Cardiac muscle cell (in vitro differentiated cells and primary cell): ENCODE data around the gene MAPK13. TPM values are rescaled to one million over a fixed set of nuclear protein-coding genes. Genes with fewer than 3 reads are reported as not detected.

ENCODE experiments used
- DNase-seq, 2 donors: peaks; one replicate each; pipeline versions ENCODE4 v3.0.0 to v3.0.0-alpha.2; 2010 to 2017; ENCODE audit warnings: low read depth in 1 of 2, low spot score in 1 of 2
- H3K27ac ChIP-seq: fragments of 200-600 bp; sonication (generic); 2 replicates; pipeline ENCODE4 v1.5.1; 2016
- H3K27me3 ChIP-seq: fragments of 200-600 bp; sonication (generic); 2 replicates; pipeline ENCODE4 v1.6.0; 2016; ENCODE audit warnings: control low read depth
- H3K36me3 ChIP-seq: fragments of 200-600 bp; sonication (generic); 2 replicates; pipeline ENCODE4 v1.5.1; 2016; ENCODE audit warnings: control low read depth
- H3K4me1 ChIP-seq: fragments of 200-600 bp; sonication (generic); 2 replicates; pipeline ENCODE4 v1.8.1; 2017; ENCODE audit warnings: low read depth, mild to moderate bottlenecking, mixed run types
- H3K4me3 ChIP-seq: fragments of 200-600 bp; sonication (generic); 2 replicates; pipeline ENCODE4 v1.5.1; 2016; ENCODE audit warnings: mild to moderate bottlenecking
- H3K9me3 ChIP-seq: fragments of 200-600 bp; sonication (generic); 2 replicates; pipeline ENCODE4 v1.5.1; 2017; ENCODE audit warnings: low read depth, mild to moderate bottlenecking, control low read depth
- polyA plus RNA-seq: library from polyadenylated mRNA; unstranded; fragments of >200 nt; fragmentation: Nextera tagmentation; extraction: Ambion mirVana; gene quantifications from 2 replicates; pipeline ENCODE4 v1.2.1, GENCODE V29; 2016
- total RNA-seq: library from RNA; depleted of rRNA; stranded (reverse); fragments of >200 nt; gene quantifications from 2 replicates; pipeline ENCODE4 v1.2.3, GENCODE V29; 2016
- TF ChIP-seq, protein P1 (sequence below): IDR thresholded peaks from 2 replicates; pipeline ENCODE4 v1.5.1; 2012; ENCODE audit warnings: low read depth, mild to moderate bottlenecking, low read length

The MAPK13 gene
- total and polyA plus RNA-seq, 2 experiments from 2014 or later = 1.1 to 2.3 TPM

DNA sequence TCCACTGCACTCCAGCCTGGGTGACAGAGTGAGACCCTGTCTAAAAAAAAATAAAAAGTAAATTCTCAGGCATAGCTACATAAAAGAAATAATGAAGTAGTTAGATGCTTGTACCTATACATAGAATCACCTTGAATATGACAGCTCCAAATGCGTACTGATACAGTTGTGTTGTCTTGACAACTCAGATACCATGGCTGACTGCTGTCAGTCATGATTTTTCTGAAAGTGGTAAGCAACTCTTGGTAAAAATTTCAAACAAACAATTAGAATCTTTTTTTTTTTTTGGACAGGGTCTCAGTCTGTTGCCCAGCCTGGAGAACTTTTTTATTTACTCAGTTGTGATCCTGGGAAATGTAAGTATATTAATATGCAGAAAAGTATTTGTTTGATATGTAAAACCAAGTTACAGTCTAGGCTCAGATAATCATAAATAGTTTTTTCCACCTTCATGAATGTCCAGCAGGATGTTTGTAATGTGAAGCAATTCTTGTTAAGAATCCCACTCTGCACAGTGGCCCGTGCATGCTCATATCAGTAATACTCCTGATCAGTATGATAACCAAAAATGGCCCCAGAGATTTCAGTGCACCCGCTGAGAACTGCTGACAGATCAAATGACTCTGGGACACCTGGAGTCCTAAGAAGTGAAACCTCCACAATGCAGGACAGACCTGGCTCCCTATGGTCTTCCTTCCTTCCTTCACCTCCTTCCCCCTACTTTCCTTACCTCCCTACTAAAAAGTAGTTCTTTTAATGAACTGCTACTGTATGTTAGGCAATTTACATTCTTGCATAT lies 14.0 kb upstream of the MAPK13 start:
- H3K36me3 ChIP-seq = peaks cover 3% of the 10 kb centered on the region
- H3K9me3 ChIP-seq = no peaks in the 10 kb centered on the region
- no peaks in the 10 kb centered on the region for H3K27me3 ChIP-seq
- H3K27ac ChIP-seq = no peak overlapping the region
- DNase-seq = no peak
- peaks cover 20% of the 10 kb centered on the region for H3K4me1 ChIP-seq
- no peak overlapping the region for H3K4me3 ChIP-seq
- TF ChIP-seq, protein P1, sequence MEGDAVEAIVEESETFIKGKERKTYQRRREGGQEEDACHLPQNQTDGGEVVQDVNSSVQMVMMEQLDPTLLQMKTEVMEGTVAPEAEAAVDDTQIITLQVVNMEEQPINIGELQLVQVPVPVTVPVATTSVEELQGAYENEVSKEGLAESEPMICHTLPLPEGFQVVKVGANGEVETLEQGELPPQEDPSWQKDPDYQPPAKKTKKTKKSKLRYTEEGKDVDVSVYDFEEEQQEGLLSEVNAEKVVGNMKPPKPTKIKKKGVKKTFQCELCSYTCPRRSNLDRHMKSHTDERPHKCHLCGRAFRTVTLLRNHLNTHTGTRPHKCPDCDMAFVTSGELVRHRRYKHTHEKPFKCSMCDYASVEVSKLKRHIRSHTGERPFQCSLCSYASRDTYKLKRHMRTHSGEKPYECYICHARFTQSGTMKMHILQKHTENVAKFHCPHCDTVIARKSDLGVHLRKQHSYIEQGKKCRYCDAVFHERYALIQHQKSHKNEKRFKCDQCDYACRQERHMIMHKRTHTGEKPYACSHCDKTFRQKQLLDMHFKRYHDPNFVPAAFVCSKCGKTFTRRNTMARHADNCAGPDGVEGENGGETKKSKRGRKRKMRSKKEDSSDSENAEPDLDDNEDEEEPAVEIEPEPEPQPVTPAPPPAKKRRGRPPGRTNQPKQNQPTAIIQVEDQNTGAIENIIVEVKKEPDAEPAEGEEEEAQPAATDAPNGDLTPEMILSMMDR = no peak

DNA sequence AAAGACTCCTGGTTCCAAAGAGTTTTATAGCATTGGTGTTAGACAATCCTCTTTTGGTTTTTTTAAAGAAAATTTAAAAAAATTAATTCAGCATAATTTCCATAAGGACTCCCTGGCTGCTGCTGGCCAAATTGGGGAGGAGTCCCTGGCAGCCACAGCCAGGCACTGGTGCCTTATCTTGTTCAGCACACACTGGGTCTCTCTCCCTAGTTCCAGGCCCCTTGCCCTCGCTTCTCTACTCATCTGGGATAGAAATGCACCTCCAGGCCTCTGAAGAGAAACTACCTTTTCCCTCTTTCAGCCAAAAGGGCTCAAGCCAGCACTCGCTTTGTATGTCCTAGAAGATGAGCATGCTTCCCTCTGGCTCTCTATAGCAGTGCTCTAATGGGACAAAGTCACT lies 13.4 kb upstream of the MAPK13 start:
- TF ChIP-seq, protein P1 = no peak
- peak overlapping the region; percentile 10 for H3K27ac ChIP-seq
- no peaks in the 10 kb centered on the region for H3K9me3 ChIP-seq
- DNase-seq = no peak
- no peak overlapping the region for H3K4me3 ChIP-seq
- no peaks in the 10 kb centered on the region for H3K36me3 ChIP-seq
- H3K27me3 ChIP-seq = no peaks in the 10 kb centered on the region
- peaks cover 21% of the 10 kb centered on the region for H3K4me1 ChIP-seq

- no peaks in the 10 kb centered on the region for H3K36me3 ChIP-seq
- no peak for DNase-seq
- H3K4me1 ChIP-seq = peaks cover 21% of the 10 kb centered on the region
Measured at GRCh38 chr6:36117658-36118549, 12.4 kb upstream of the MAPK13 start.

DNA sequence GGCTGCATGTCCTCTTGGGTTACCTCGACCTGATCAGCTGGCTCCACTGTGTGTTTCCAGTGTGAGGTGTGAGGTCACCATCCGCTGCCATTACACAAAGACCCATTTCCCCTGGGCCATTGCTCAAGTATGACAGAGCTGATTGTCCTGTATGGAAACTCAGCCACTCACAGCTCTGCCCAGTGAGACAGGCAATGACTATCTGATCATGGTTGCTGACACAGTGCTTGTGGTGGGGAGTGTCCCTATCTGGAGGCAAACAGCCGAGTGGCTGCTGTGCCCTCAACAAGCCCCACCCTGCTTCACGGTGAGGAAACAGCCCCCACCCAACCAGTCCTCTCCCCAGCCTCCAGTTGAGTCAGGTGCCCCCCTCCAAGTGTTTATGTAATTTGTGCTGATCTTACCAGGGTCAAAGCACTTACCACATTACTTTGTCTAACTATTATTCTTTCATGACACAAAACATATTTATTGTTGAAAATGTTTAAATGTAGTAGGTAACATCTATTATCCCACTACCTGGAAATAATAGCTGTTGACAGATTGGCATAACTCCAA lies 11.7 kb upstream of the MAPK13 start:
- Histone ChIP-seq H3K27me3 (no peaks in the 10 kb centered on the region), H3K36me3 (no peaks in the 10 kb centered on the region), H3K9me3 (no peaks in the 10 kb centered on the region), H3K4me1 (peaks cover 21% of the 10 kb centered on the region), H3K27ac (no peak overlapping the region), H3K4me3 (no peak overlapping the region)
- DNase-seq = no peak
- TF ChIP-seq, protein P1 = no peak

More at GRCh38 chr6:36117658-36118549, 12.4 kb upstream of the MAPK13 start:
- H3K27me3 ChIP-seq = no peaks in the 10 kb centered on the region
- H3K9me3 ChIP-seq = no peaks in the 10 kb centered on the region
- H3K27ac ChIP-seq = peak overlapping the region; percentile 10
- no peak overlapping the region for H3K4me3 ChIP-seq
- TF ChIP-seq, protein P1 = no peak

GRCh38 chr6:36119209-36119608 lies 11.1 kb upstream of the MAPK13 start:
- Histone ChIP-seq H3K27me3 (no peaks in the 10 kb centered on the region), H3K4me1 (peaks cover 21% of the 10 kb centered on the region), H3K36me3 (no peaks in the 10 kb centered on the region), H3K4me3 (no peak overlapping the region), H3K27ac (no peak overlapping the region), H3K9me3 (no peaks in the 10 kb centered on the region)
- TF ChIP-seq, protein P1 = no peak
- no peak for DNase-seq
